Kidney (tissue), 14 donors: ENCODE results near the gene PRPSAP1. TPM values are rescaled to one million over a fixed set of nuclear protein-coding genes. Genes with fewer than 3 reads are reported as not detected.
A peak's percentile ranks its signal among the peaks of the same experiment; 100 is the strongest.

Experiments used
- DNase-seq, 5 donors: peaks; one replicate each; pipeline ENCODE4 v3.0.0-alpha.2; 2013 to 2020
- FAIRE-seq: peaks from 2 replicates; lab custom pipeline; 2012; peaks lifted over from hg19 to GRCh38; lab: Jason Lieb, UNC
- H3K27ac ChIP-seq, 2 donors: one replicate each; pipeline ENCODE4 v1.7.0; 2013; ENCODE audit warnings: low read depth in 2 of 2, low read length in 2 of 2, inconsistent platforms in 1 of 2
- H3K27me3 ChIP-seq: one replicate; pipeline ENCODE4 v1.7.1; 2013; ENCODE audit warnings: low read length, inconsistent platforms; ENCODE audit not compliant: control insufficient read depth, insufficient read depth
- H3K36me3 ChIP-seq, 3 donors: one replicate each; pipeline versions ENCODE4 v1.7.0 to v1.7.1; 2013; ENCODE audit warnings: low read length in 3 of 3, control low read depth in 1 of 3, inconsistent platforms in 1 of 3; ENCODE audit not compliant: insufficient read depth in 3 of 3, control insufficient read depth in 2 of 3
- H3K4me1 ChIP-seq, 3 donors: one replicate each; pipeline versions ENCODE4 v1.7.0 to v1.7.1; 2013; ENCODE audit warnings: low read length in 3 of 3, inconsistent platforms in 1 of 3, low read depth in 1 of 3; ENCODE audit not compliant: control insufficient read depth in 2 of 3, insufficient read depth in 2 of 3
- H3K4me3 ChIP-seq, 3 donors: one replicate each; pipeline versions ENCODE4 v1.7.0 to v1.8.1; 2013; ENCODE audit warnings: low read length in 3 of 3, control low read depth in 1 of 3, inconsistent platforms in 1 of 3
- H3K9ac ChIP-seq, 3 donors: one replicate each; pipeline versions ENCODE4 v1.7.0 to v1.7.1; 2013; ENCODE audit warnings: low read length in 3 of 3, control low read depth in 1 of 3, inconsistent platforms in 1 of 3
- H3K9me3 ChIP-seq, 3 donors: one replicate each; pipeline versions ENCODE4 v1.7.0 to v1.7.1; 2013; ENCODE audit warnings: low read length in 3 of 3, control low read depth in 1 of 3, inconsistent platforms in 1 of 3; ENCODE audit not compliant: control insufficient read depth in 2 of 3, insufficient read depth in 1 of 3
- CTCF ChIP-seq: IDR thresholded peaks from 3 replicates; pipeline ENCODE4 v1.5.1; 2012; ENCODE audit warnings: mild to moderate bottlenecking, moderate library complexity, borderline replicate concordance; ENCODE audit not compliant: insufficient read depth; ENCODE audit errors: extremely low read depth
- intact Hi-C: fragments of 100-400 bp; cut with DNase I; formaldehyde crosslinking; loops from one replicate; pipeline ENCODE4 v1.11.1; 2022
- polyA plus RNA-seq: library from polyadenylated mRNA; stranded (reverse); fragments of 350-450 nt; fragmentation: Illumina TruSeq; extraction: RNeasy Lipid Tissue Mini Kit (QIAGEN cat#74804); gene quantifications from one replicate; pipeline ENCODE4 v1.2.3, GENCODE V29; 2014; ENCODE audit warnings: low read depth, low replicate concordance; ENCODE audit not compliant: insufficient read depth
- total RNA-seq: library from RNA; stranded (reverse); fragmentation: NEBNext Ultra II Directional; extraction: Animal tissue kit (Norgen Biotek cat#: 25700); gene quantifications from one replicate; pipeline ENCODE4 v1.2.1, GENCODE V29; 2021
- donor health status: control.
- donor health status: control.
- donor health status: control.
- donor health status: control.
- donor health status: control.
- donor health status: DM: yes; HTN: yes; CAD: no.
- donor health status: Normal renal cell carcinoma (clear cell type).

Gene PRPSAP1
- total and polyA plus RNA-seq, 2 donors from 2014 or later = 37.6 to 39.9 TPM

- H3K36me3 ChIP-seq = no peaks in the 10 kb centered on the region
- intact Hi-C loops = loop anchor here (5.0 to 10.0 kb wide), 2 partner anchors 158 to 265 kb away; no protein-coding TSS in a partner anchor
- no peak overlapping the region for H3K27ac ChIP-seq
- DNase-seq (no peak), FAIRE-seq (no peak)
- peaks cover 0 to 6% (median 0%) of the 10 kb centered on the region in 3 donors for H3K4me1 ChIP-seq
- H3K27me3 ChIP-seq = no peaks in the 10 kb centered on the region
- no peak for TF ChIP-seq CTCF
- no peak overlapping the region for H3K4me3 ChIP-seq
- no peak overlapping the region for H3K9ac ChIP-seq
- H3K9me3 ChIP-seq = peaks cover 0 to 2% (median 0%) of the 10 kb centered on the region in 3 donors
Measured at GRCh38 chr17:76279742-76280287, 73.9 kb downstream of the PRPSAP1 start.

- FAIRE-seq (no peak), DNase-seq (peak; percentile 86 to 94 (median 91))
- intact Hi-C loops = loop anchor here (5.0 kb wide), 1 partner anchor 157 kb away; no protein-coding TSS in a partner anchor
- Histone ChIP-seq H3K36me3 (no peaks in the 10 kb centered on the region), H3K27me3 (no peaks in the 10 kb centered on the region), H3K4me3 (peak overlapping the region in 1 of 3 donors; percentile 29), H3K9ac (no peak overlapping the region), H3K4me1 (peaks cover 0 to 6% (median 0%) of the 10 kb centered on the region in 3 donors), H3K27ac (no peak overlapping the region), H3K9me3 (peaks cover 0 to 2% (median 0%) of the 10 kb centered on the region in 3 donors)
- TF ChIP-seq CTCF = peak; percentile 94
Measured at GRCh38 chr17:76278952-76279741, 74.6 kb downstream of the PRPSAP1 start.

GRCh38 chr17:76278268-76278908 lies 75.3 kb downstream of the PRPSAP1 start:
- FAIRE-seq = no peak
- Histone ChIP-seq H3K27ac (no peak overlapping the region), H3K4me3 (no peak overlapping the region), H3K9me3 (peaks cover 0 to 2% (median 0%) of the 10 kb centered on the region in 3 donors), H3K36me3 (no peaks in the 10 kb centered on the region), H3K9ac (no peak overlapping the region), H3K27me3 (no peaks in the 10 kb centered on the region), H3K4me1 (peaks cover 0 to 6% (median 0%) of the 10 kb centered on the region in 3 donors)
- intact Hi-C loops = loop anchor here (5.0 kb wide), 1 partner anchor 156 kb away; no protein-coding TSS in a partner anchor
- DNase-seq = no peak
- no peak for TF ChIP-seq CTCF
